H54 (cell line): Measurements from ENCODE around the gene TRRAP.

ENCODE experiments used
- DNase-seq: peaks from one replicate; pipeline ENCODE4 v3.0.0; 2011; ENCODE audit warnings: low spot score, mixed read lengths; ENCODE audit not compliant: insufficient read length
- FAIRE-seq: peaks from 3 replicates; lab custom pipeline; 2011; peaks lifted over from hg19 to GRCh38; lab: Jason Lieb, UNC
- POLR2A ChIP-seq: IDR thresholded peaks from 2 replicates; pipeline ENCODE4 v1.6.1; 2011; ENCODE audit warnings: low read depth, mild to moderate bottlenecking, low read length

TRRAP gene

GRCh38 chr7:99008181-99008631 lies 129.9 kb downstream of the TRRAP start:
- no peak for TF ChIP-seq POLR2A
- no peak for DNase-seq
- no peak for FAIRE-seq

GRCh38 chr7:99008921-99009530 lies 130.7 kb downstream of the TRRAP start:
- TF ChIP-seq POLR2A, result no peak
- no peak for FAIRE-seq
- no peak for DNase-seq

- FAIRE-seq (no peak), DNase-seq (no peak)
- TF ChIP-seq POLR2A, result no peak
Measured at GRCh38 chr7:99010281-99010680, 131.9 kb downstream of the TRRAP start.

GRCh38 chr7:99011341-99011705 lies 133.0 kb downstream of the TRRAP start:
- no peak for TF ChIP-seq POLR2A
- DNase-seq (no peak), FAIRE-seq (no peak)

- no peak for FAIRE-seq
- no peak for DNase-seq
- TF ChIP-seq POLR2A, result no peak
Measured at GRCh38 chr7:99011706-99012404, 133.5 kb downstream of the TRRAP start.

GRCh38 chr7:99012722-99013121 lies 134.4 kb downstream of the TRRAP start:
- DNase-seq (no peak), FAIRE-seq (no peak)
- TF ChIP-seq POLR2A, result no peak

GRCh38 chr7:99013266-99014112 lies 135.2 kb downstream of the TRRAP start:
- FAIRE-seq (no peak), DNase-seq (no peak)
- no peak for TF ChIP-seq POLR2A

GRCh38 chr7:99014113-99014985 lies 136.0 kb downstream of the TRRAP start:
- DNase-seq (no peak), FAIRE-seq (no peak)
- TF ChIP-seq POLR2A, result no peak

- no peak for DNase-seq
- FAIRE-seq, result no peak
- no peak for TF ChIP-seq POLR2A
Measured at GRCh38 chr7:99016196-99016595, 137.9 kb downstream of the TRRAP start.

- DNase-seq (no peak), FAIRE-seq (no peak)
- TF ChIP-seq POLR2A, result no peak
Measured at GRCh38 chr7:99019523-99020412, 141.4 kb downstream of the TRRAP start.

GRCh38 chr7:99020413-99020715 lies 142.0 kb downstream of the TRRAP start:
- DNase-seq, result no peak
- TF ChIP-seq POLR2A, result no peak
- FAIRE-seq, result no peak

- FAIRE-seq (no peak), DNase-seq (no peak)
- TF ChIP-seq POLR2A, result no peak
Measured at GRCh38 chr7:99021941-99022560, 143.7 kb downstream of the TRRAP start.
